ENCODE measurements around the gene CCNL1.

The CCNL1 gene

DNA sequence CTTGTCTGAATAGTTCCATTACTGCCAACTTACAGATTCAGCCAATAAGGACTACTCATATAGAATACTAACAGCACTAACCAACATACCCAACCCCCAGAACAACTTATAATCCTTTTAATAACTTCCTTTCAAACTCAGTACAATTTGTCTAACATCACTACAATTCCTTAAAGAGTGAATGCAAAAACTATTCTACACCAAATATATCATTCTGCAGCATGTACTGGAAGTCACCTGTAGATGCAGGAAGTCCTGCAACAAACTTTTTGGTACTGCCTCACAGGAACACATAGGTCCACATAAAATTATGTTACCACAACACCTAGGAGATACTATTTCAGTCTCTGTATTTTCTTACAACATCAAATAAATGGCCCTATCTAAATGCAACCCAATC, 2.1 kb downstream of the CCNL1 start:
- no peak for DNase-seq (ENCODE audit: low read depth)
- peak overlapping the region; percentile 82 for H3K4me3 ChIP-seq (ENCODE audit: low read length)
- TF ChIP-seq, protein P1, sequence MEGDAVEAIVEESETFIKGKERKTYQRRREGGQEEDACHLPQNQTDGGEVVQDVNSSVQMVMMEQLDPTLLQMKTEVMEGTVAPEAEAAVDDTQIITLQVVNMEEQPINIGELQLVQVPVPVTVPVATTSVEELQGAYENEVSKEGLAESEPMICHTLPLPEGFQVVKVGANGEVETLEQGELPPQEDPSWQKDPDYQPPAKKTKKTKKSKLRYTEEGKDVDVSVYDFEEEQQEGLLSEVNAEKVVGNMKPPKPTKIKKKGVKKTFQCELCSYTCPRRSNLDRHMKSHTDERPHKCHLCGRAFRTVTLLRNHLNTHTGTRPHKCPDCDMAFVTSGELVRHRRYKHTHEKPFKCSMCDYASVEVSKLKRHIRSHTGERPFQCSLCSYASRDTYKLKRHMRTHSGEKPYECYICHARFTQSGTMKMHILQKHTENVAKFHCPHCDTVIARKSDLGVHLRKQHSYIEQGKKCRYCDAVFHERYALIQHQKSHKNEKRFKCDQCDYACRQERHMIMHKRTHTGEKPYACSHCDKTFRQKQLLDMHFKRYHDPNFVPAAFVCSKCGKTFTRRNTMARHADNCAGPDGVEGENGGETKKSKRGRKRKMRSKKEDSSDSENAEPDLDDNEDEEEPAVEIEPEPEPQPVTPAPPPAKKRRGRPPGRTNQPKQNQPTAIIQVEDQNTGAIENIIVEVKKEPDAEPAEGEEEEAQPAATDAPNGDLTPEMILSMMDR (conservative IDR thresholded peaks at IDR 0.05; ENCODE audit: low read depth, low read length): no peak

DNA sequence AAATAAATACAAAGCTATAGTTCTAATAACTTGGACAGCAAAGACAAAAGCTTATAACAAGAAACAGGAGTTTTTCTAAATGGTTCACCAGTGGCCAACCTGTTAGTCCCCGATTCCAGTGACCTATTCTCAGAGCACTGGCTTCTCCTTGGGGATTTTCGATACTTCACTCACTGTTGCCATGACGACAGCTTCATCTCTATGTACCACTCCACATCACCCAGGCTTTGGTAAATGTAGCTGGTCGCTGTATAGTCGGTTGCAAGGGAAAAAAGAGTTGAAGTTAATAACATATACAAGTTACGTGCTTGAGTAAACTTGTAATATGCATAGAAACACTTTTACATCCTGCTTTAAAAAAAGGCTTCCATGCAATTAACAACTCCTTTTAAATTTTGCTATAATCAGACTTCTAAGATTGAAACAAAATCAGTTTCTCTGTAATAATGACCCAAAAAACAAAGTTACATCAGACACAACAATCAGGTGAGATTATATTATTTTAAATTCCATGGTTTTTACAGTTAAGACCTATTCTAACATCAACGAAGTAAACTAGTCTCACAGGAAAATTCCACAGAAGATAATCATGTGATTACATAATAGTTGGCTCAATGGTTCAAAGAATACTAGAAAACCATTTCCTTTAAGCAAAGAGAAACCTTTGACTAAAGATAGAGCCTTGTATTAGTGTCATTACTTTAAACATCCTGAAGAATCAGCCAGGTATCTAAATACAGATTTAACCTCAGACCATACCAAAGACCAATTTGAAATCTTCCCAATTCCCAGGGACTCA, 2.9 kb downstream of the CCNL1 start:
- DNase-seq (ENCODE audit: low read depth): no peak
- TF ChIP-seq, protein P1 (conservative IDR thresholded peaks at IDR 0.05; ENCODE audit: low read depth, low read length): no peak
- H3K4me3 ChIP-seq (ENCODE audit: low read length): peak overlapping the region; percentile 82

DNA sequence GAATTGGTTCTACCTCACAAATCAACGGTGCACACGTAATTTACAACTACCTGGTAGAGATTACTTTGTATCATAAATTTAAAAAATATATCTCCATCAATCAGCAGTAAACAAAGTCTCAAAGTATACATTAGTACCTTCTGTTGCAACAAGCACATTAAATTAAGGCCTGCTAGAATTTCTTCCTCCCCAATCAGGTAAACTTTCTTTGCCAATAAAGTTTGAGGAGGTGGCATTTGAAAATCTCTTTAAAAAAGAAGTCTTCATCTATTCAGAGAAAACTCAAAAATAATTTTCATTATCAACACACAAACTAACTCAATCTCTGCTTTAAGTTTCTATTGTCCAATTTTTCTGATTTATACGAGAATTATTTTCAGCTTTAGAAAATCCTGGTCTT, 4.4 kb downstream of the CCNL1 start:
- no peak for DNase-seq (ENCODE audit: low read depth)
- H3K4me3 ChIP-seq (ENCODE audit: low read length): peak overlapping the region; percentile 82
- TF ChIP-seq, protein P1 (conservative IDR thresholded peaks at IDR 0.05; ENCODE audit: low read depth, low read length): no peak

GRCh38 chr3:157154563-157155330, 5.2 kb downstream of the CCNL1 start:
- TF ChIP-seq, protein P1 (conservative IDR thresholded peaks at IDR 0.05; ENCODE audit: low read depth, low read length): no peak
- H3K4me3 ChIP-seq (ENCODE audit: low read length): peak overlapping the region; percentile 82
- DNase-seq (ENCODE audit: low read depth): no peak

GRCh38 chr3:157152930-157153329, 7.0 kb downstream of the CCNL1 start:
- TF ChIP-seq, protein P1 (conservative IDR thresholded peaks at IDR 0.05; ENCODE audit: low read depth, low read length): no peak
- DNase-seq (ENCODE audit: low read depth): no peak
- H3K4me3 ChIP-seq (ENCODE audit: low read length): no peak overlapping the region

GRCh38 chr3:157152438-157152837, 7.5 kb downstream of the CCNL1 start:
- H3K4me3 ChIP-seq (ENCODE audit: low read length): no peak overlapping the region
- DNase-seq (ENCODE audit: low read depth): no peak
- TF ChIP-seq, protein P1 (conservative IDR thresholded peaks at IDR 0.05; ENCODE audit: low read depth, low read length): no peak

Measured in retinal pigment epithelial cell (primary cell).